Measurements from ENCODE around the gene WNT7B. TPM values are rescaled to one million over a fixed set of nuclear protein-coding genes. Genes with fewer than 3 reads are reported as not detected.

Gene WNT7B
- total and polyA plus RNA-seq, 2 donors (not counting 1 experiment from before 2014, with no cell fraction given) = 0.22 to 0.67 TPM

GRCh38 chr22:46025225-46025972, 48.4 kb upstream of the WNT7B start:
- peaks cover 7% of the 10 kb centered on the region for H3K4me1 Mint-ChIP-seq
- ChIA-PET CTCF (interaction anchor here (0.7 to 1.5 kb wide), 4 partner anchors 8 to 19 kb away, joined by 4 to 6 read pairs (median 4); no protein-coding TSS in a partner anchor), POLR2A (interaction anchor here (0.6 to 1.3 kb wide), 3 partner anchors 11 to 88 kb away, joined by 3 to 4 read pairs (median 3); no protein-coding TSS in a partner anchor)
- Histone ChIP-seq H3K9ac (ENCODE audit: low read length) (no peak overlapping the region), H3K4me2 (replicated peaks; ENCODE audit: low read depth, low read length, poor library complexity, severe bottlenecking) (no peak overlapping the region), H3K4me3 (ENCODE audit: control extremely low read depth in 1 of 5, extremely low read depth in 1 of 5, insufficient read depth in 1 of 5, low read depth in 2 of 5, low read length in 4 of 5) (no peak overlapping the region), H2AFZ (ENCODE audit: insufficient read depth, low read depth, low read length, poor library complexity, severe bottlenecking) (no peak overlapping the region), H3K9me3 (ENCODE audit: control extremely low read depth in 1 of 3, control insufficient read depth in 2 of 3, insufficient read depth in 1 of 3, low read length in 2 of 3) (peaks cover 0 to 9% (median 0%) of the 10 kb centered on the region in 3 donors), H4K20me1 (ENCODE audit: control insufficient read depth, insufficient read depth, low read length, poor library complexity, severe bottlenecking) (no peaks in the 10 kb centered on the region), H3K79me2 (ENCODE audit: control insufficient read depth, insufficient read depth, low read length) (no peaks in the 10 kb centered on the region), H3K27ac (ENCODE audit: low read length in 2 of 2) (no peak overlapping the region), H3K27me3 (replicated peaks in 1 of 4; ENCODE audit: control extremely low read depth in 1 of 4, control insufficient read depth in 3 of 4, insufficient read depth in 4 of 4, low read length in 3 of 4) (peaks cover 0 to 55% (median 20%) of the 10 kb centered on the region in 4 experiments), H3K4me1 (ENCODE audit: control insufficient read depth in 2 of 2, insufficient read depth in 2 of 2, low read length in 2 of 2) (no peaks in the 10 kb centered on the region), H3K36me3 (replicated peaks in 1 of 2; ENCODE audit: control extremely low read depth in 1 of 2, control insufficient read depth in 1 of 2, extremely low read depth in 1 of 2, insufficient read depth in 2 of 2, low read length in 1 of 2) (no peaks in the 10 kb centered on the region)
- no peak for TF ChIP-seq EZH2 (IDR thresholded peaks at IDR 0.05; ENCODE audit: borderline replicate concordance, insufficient read depth, low read depth, low read length, poor library complexity, severe bottlenecking)
- TF ChIP-seq CTCF (IDR thresholded peaks at IDR 0.05) = no peak
- 89% methylated on average over 8 of the region's 8 CpGs for WGBS (ENCODE audit: insufficient coverage)
- no peaks in the 10 kb centered on the region for H3K9me3 Mint-ChIP-seq (ENCODE audit: insufficient read depth)
- ATAC-seq (ENCODE audit: low read depth) = no peak
- H3K4me3 Mint-ChIP-seq = no peak overlapping the region
- intact Hi-C loops (cut with micrococcal nuclease) = no loop called here
- H3K27me3 Mint-ChIP-seq = peaks cover 39% of the 10 kb centered on the region
- H3K27ac Mint-ChIP-seq = no peak overlapping the region
- DNase-seq = no peak

Measured in B cell (primary cell).